Left lung (tissue), 10 donors: Measurements from ENCODE around the gene PAXX. TPM values are rescaled to one million over a fixed set of nuclear protein-coding genes. Genes with fewer than 3 reads are reported as not detected.

Experiments
- ATAC-seq: fragments of 200-7000 bp; cut with Tn5 transposase; one replicate; pipeline ENCODE4 v1.9.1; 2020; ENCODE audit warnings: moderate library complexity
- DNase-seq, 4 donors: peaks; one replicate each; pipeline ENCODE4 v3.0.0-alpha.2; 2013 to 2020
- H3K27ac ChIP-seq, 2 donors: fragments of 200-600 bp; sonication (generic) in 1 of 2; one replicate each; pipeline versions ENCODE4 v1.5.0 to v1.8.0; 2020 to 2021
- H3K27me3 ChIP-seq, 2 donors: fragments of 200-600 bp; sonication (generic) in 1 of 2; one replicate each; pipeline versions ENCODE4 v1.5.0 to v1.8.0; 2020 to 2021
- H3K36me3 ChIP-seq, 2 donors: fragments of 200-600 bp; sonication (generic) in 1 of 2; one replicate each; pipeline versions ENCODE4 v1.5.0 to v1.8.0; 2020 to 2021
- H3K4me1 ChIP-seq, 2 donors: fragments of 200-600 bp; one replicate each; pipeline ENCODE4 v1.8.0; 2021
- H3K4me3 ChIP-seq, 2 donors: fragments of 200-600 bp; sonication (generic) in 1 of 2; one replicate each; pipeline versions ENCODE4 v1.5.0 to v1.8.0; 2020 to 2021; ENCODE audit warnings: mild to moderate bottlenecking in 1 of 2
- H3K9me3 ChIP-seq, 2 donors: fragments of 200-600 bp; sonication (generic) in 1 of 2; one replicate each; pipeline versions ENCODE4 v1.5.0 to v1.8.0; 2020 to 2021
- CTCF ChIP-seq, 2 donors: fragments of 200-600 bp; sonication (generic) in 1 of 2; IDR thresholded peaks; one replicate each; pipeline versions ENCODE4 v1.5.0 to v1.8.0; 2021; ENCODE audit warnings: antibody characterized with exemption in 2 of 2
- intact Hi-C, 2 donors: fragments of 100-400 bp; cut with DNase I; formaldehyde crosslinking; loops; one replicate each; pipeline versions ENCODE4 v1.11.2 to v1.14.2; 2022
- polyA plus RNA-seq, 6 donors: library from polyadenylated mRNA; unstranded; fragments of 120-200 nt; gene quantifications; one replicate each; pipeline ENCODE4 v1.2.1, GENCODE V29; 2013; ENCODE audit not compliant: insufficient read length in 6 of 6
- total RNA-seq, 2 donors: library from RNA; stranded (reverse); fragmentation: NEBNext Ultra II Directional; extraction: Animal tissue kit (Norgen Biotek cat#: 25700); gene quantifications; one replicate each; pipeline ENCODE4 v1.2.1, GENCODE V29; 2021
- donor health status: DM: no; HTN: yes; CAD: no.
- donor health status: DM: no; HTN: no; CAD: no.

Gene PAXX
- total and polyA plus RNA-seq, 8 donors = 28.1 to 56.6 (median 34.2) TPM

GRCh38 chr9:137034709-137035506 lies 42.7 kb downstream of the PAXX start:
- Histone ChIP-seq H3K4me1 (peaks cover 10 to 57% of the 10 kb centered on the region in 2 donors), H3K4me3 (peak overlapping the region in 1 of 2 donors; percentile 52), H3K36me3 (peaks cover 0 to 28% of the 10 kb centered on the region in 2 donors), H3K9me3 (no peaks in the 10 kb centered on the region), H3K27me3 (no peaks in the 10 kb centered on the region), H3K27ac (peak overlapping the region; percentile 14 to 84)
- intact Hi-C loops = no loop called here
- DNase-seq (peak; percentile 73 to 96 (median 88)), ATAC-seq (peak; percentile 87)
- TF ChIP-seq CTCF (IDR thresholded peaks at IDR 0.05) = peak; percentile 90 to 95

DNA sequence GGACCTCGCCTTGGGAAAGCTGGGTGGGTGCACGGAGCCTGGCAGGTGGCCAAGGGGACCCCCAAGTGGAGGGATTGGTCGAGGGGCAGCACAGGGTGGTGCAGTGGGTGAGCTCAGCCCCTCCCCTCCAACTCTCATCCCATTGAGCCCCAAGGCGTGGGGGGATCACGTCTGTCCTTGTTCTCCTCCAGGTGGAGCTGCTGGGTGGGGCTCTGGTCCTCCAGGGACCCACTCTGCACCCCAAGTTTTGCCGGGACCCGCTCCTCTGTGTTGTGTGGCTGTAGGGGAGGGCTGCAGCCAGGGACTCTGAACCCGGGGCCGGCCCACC lies 43.2 kb downstream of the PAXX start:
- H3K4me1 ChIP-seq = peaks cover 10 to 55% of the 10 kb centered on the region in 2 donors
- H3K36me3 ChIP-seq = peaks cover 0 to 32% of the 10 kb centered on the region in 2 donors
- intact Hi-C loops = no loop called here
- H3K27ac ChIP-seq = peak overlapping the region in 1 of 2 donors; percentile 84
- peak in 1 of 2 donors; percentile 42 for TF ChIP-seq CTCF (IDR thresholded peaks at IDR 0.05)
- ATAC-seq (no peak), DNase-seq (no peak)
- no peaks in the 10 kb centered on the region for H3K27me3 ChIP-seq
- H3K9me3 ChIP-seq = no peaks in the 10 kb centered on the region
- H3K4me3 ChIP-seq = no peak overlapping the region

GRCh38 chr9:137035937-137036336 lies 43.7 kb downstream of the PAXX start:
- no peak for DNase-seq
- Histone ChIP-seq H3K9me3 (no peaks in the 10 kb centered on the region), H3K27ac (no peak overlapping the region), H3K4me1 (peaks cover 9 to 55% of the 10 kb centered on the region in 2 donors), H3K27me3 (no peaks in the 10 kb centered on the region), H3K4me3 (no peak overlapping the region), H3K36me3 (peaks cover 0 to 37% of the 10 kb centered on the region in 2 donors)
- no peak for TF ChIP-seq CTCF (IDR thresholded peaks at IDR 0.05)
- intact Hi-C loops = no loop called here
- ATAC-seq = no peak

DNA sequence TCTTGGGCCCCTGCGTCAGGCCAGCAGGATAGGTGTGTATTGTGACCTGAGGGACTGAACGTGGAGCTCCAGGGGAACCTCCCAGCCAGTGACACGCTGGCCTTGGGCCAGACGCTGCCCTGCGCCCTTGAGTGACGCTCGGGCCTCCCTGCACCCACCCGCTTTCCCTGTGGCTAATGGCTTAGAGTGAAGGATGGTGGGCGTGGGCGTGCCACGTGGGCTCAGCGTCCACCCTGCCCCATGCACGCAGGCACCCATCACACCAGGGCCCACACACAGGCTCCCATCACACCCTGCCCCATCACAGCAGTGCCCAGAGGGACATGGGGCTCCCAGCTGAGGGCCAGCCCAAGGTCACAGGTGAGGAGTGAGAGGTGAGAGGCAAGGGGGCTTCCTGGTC lies 44.8 kb downstream of the PAXX start:
- intact Hi-C loops = no loop called here

More for the DNA sequence above, 44.8 kb downstream of the PAXX start:
- Histone ChIP-seq H3K4me3 (no peak overlapping the region), H3K36me3 (peaks cover 0 to 37% of the 10 kb centered on the region in 2 donors), H3K9me3 (no peaks in the 10 kb centered on the region), H3K4me1 (peaks cover 8 to 50% of the 10 kb centered on the region in 2 donors), H3K27me3 (no peaks in the 10 kb centered on the region), H3K27ac (no peak overlapping the region)
- ATAC-seq (no peak), DNase-seq (no peak)
- no peak for TF ChIP-seq CTCF (IDR thresholded peaks at IDR 0.05)
